OCI-LY3 (cell line): ENCODE data around the gene PI16.

Source experiments
- CTCF ChIP-seq: fragments of 200-600, 300-600 bp; sonication (generic); IDR thresholded peaks from 2 replicates; pipeline ENCODE4 v1.5.1; 2014; ENCODE audit warnings: antibody characterized with exemption, low read length, low read depth
- EZH2phosphoT487 ChIP-seq: fragments of 200-600 bp; shearing (Covaris generic); IDR thresholded peaks from 2 replicates; pipeline ENCODE4 v1.6.1; 2018; ENCODE audit warnings: antibody characterized with exemption, mixed run types, low read depth

- no peak for TF ChIP-seq CTCF
- TF ChIP-seq EZH2phosphoT487: no peak
These were observed 24.1 kb downstream of the PI16 start for GRCh38 chr6:36978421-36979346.
